CD4-positive, alpha-beta T cell treated with Interferon gamma for 1 hour (primary cell): ENCODE results near the gene ECE1.
"Not testable (repeated sequence)": the region's sequence is repeated elsewhere in the genome, so short reads cannot be mapped to it uniquely, and the experiment has no call there.

Source experiments
- DNase-seq: peaks from one replicate; pipeline ENCODE4 v3.0.0-alpha.2; 2020

The ECE1 gene

DNA sequence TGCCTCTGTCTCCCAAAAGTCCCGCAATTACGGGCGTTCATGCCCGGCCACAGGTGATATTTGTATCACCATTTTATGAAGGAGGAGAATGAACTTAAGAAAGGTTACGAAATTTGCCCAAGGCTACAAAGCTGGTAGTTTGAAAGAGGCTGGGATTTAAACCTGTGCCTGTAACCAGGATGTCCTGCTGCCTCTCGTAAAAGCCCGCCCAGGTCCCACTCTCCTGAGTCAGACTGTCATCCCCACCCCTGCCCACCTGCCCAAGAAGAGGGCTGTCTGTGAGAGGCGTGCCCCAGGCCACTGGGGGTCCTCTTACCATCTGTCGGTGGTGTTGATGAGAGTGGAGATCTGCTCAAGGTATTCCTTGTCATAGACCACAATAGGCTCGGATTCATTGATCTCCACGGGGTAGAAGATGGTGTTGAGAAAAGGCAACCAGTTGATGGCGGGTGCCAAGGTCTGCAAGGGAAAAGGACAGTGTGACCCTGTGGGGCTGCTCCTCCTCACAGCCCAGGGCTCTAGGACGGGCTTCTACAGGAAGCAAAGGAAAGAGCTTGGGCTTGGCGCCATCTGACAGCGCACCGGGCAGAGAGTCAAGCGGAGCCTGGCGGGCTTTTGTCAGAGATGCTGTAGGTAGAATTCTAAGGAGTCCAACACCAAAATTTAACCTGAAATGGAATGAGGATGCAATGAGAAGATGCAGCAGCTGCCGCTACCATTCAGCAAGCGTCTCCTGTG is 43.2 kb downstream of the ECE1 start:
- no peak for DNase-seq

DNA sequence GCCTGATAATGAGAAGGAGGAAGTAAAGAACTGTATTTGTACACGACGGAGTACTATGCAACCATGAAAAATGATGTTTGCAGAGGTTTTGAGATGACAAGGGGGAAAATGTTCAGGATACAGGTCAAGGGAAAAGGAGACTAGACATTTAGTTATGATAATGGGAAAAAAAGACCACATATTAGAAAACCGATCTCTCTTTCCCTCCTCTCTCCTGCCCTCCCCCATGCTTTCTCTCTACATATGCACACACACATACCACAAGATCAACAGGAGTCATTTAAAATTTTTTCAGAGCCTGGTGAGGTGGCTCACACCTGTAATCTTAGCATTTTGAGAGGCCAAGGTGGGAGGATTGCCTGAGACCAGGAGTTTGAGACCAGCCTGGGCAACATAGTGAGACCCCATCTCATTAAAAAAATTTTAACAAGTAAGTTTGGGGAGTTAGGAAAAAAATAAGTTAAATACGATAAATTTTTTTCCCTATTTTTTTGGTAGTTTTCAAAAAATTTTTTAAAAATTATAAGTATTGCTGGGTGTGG is 44.5 kb downstream of the ECE1 start:
- DNase-seq: no peak

DNA sequence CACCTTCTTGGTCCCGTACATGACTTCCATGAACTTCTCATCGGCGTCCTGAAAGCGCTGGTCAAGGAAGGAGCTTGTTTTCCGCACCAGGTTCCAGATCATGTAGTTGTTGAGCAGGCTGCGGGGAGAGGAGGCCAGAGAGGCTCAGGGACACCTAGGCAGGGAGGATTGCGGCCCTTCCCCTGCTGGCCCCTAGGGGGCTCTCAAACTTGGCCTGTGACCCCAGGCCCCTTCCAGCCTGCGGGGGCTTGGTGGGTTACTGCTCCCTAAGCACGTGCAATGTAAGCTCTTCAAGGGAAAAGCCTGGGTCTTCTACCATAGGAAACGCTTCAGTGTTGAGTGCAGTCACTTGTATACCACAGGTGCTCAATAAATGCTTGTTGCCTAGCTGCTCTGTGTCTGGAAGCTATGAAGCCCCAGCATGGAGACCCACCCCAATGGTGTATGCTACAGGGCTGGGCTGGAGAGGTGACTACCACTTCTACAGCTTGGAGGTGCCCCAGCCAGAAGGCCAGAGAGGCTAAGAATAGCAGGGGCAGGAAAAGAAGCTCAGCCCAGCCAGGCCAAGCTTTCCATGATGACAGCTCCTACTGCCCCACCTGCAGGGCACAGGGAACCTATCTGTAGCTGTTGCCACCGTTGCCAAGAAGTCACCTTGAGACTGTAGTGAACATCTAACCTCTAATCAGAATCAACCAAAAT is 45.1 kb downstream of the ECE1 start:
- no peak for DNase-seq

DNA sequence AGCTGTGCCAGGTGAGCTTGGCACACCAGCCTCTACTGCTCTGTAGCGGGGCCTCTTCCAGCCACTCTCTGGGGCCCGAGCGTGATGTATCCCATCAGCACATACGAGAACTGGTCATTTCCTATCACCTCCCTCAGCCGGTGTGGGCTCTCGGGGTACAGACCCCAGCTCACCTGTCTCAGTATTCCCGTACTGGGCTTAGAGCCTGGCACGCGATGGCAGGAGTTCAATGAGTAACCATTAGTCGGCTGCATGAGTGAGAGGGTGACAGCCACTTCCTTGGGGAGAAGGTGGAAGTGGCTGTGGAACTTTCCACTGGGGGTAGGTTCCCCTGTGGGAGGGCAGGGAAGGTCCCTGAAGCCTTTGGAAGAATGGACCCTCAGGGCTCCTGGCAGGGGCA is 46.1 kb downstream of the ECE1 start:
- no peak for DNase-seq

DNA sequence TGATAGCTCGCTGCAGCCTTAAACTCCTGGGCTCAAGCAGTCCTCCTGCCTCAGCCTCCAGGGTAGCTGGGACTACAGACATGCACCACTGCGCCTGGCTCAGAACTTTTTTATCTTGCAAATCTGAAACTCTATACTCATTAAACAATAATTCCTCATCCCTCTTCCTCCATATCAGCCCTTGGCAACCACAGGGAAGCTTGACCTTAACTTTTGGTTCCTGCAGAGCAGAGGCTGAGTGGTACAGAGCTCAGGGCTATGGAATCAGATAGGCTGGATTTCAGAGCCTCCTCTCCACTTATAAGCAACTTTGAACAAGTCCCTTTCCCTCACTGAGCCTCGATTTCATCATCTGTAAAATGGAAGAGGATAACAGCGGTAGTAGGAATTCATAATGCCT is 47.4 kb downstream of the ECE1 start:
- DNase-seq: no peak

DNA sequence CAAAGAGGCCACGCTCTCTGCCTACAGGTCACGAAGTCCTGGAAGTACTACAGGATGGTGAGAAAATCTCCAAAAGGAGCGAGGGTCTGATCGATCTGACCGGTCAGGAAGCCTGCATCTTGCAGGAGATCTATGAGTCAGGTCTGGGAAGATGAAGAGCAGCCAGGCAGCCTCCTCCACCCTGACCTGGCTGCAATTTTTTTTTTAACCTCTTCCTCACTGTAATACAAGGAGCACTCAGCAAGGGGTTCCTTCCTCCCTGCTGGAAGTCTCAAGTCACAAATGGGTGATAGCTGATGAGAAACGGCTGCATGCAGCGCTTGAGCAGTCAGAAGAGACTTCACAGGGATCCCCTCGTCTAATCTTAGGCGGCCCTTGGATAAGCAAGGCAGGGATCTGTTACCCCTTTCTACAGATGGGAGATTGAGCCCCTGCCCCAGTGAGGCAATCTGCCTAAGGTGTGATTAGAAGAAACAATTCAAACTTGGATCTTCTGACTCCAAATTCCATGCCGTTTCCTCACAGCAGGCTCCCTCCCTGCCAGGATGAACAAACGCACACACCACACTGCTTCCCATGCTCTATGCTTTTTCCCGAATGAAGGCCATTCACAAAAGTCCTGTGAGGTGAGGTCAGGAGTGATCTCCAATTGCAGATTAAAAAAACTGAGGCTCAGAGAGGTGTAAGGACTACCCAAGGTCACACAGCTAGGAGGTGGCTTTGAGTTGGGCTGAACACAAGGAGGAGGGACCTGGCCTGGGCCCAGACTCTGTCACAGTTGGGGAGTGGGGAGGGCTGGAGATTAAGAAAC is 48.3 kb downstream of the ECE1 start:
- DNase-seq: no peak

DNA sequence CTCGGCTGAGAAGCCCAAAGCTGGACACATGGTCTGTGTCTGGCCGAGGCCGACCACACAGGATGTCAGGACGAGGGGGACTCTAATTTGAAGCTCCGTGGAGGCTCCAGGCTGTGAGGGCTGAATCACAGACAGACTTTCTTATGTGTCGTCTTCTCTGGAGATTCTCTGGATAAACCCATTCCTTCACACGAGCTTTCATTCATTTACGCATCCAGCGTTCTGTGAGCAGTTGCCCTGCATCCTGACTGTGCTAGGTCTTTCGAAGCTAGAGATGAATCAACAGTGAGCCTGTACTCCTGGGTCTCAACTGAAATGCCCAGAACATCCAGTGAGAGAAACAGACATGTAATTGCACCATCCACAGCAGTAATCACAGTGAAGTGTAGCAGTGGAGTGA is 49.6 kb downstream of the ECE1 start:
- DNase-seq: no peak

DNA sequence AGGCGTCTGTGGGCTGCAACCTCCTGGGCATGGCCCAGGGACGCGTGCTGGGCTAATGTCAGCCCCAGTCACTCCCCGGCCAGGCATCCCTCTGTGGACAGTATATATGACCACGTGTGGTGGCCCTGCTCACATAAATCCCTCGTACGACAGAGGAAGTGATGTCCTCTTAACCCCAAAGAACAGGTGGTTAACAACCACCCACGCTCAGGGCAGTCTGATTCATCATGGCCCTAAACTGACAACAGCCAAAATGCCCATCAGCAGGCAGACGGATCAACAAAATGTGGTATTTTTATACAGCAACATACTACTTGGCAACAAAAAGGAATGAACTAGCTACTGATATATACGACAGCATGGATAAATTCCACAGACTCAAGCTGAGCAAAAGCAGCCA is 51.0 kb downstream of the ECE1 start:
- DNase-seq: no peak

DNA sequence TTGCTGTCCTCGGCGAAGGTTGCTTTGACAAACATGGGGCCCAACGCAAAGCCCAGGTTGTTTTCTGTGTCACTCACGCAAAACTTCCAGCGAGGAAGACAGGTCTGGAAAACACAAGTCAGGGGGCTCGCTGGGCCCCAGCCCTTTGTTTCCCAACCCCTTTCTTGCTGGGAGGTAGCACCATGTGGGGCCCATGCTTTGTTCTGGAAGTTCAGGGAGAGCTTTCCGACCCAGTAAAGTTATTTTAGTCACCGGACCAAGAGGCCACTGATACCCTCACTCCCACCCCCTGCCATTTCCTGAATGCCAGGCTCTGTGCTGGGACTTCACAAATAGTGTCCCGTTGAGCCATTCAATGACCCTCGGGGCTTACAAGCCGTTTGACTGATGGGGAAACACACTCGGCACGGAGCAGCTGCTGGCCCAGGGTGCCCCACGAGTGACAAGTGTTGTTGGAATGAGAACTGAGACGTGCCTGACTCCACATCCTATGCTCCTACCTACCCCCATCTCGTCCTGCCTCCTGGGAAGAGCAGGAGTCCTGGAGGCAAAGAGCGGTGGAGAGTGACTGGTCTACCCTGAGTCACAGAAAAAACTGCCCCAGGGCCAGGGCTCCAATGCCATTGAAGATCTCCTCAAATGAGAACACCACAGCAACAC is 52.0 kb downstream of the ECE1 start:
- no peak for DNase-seq

DNA sequence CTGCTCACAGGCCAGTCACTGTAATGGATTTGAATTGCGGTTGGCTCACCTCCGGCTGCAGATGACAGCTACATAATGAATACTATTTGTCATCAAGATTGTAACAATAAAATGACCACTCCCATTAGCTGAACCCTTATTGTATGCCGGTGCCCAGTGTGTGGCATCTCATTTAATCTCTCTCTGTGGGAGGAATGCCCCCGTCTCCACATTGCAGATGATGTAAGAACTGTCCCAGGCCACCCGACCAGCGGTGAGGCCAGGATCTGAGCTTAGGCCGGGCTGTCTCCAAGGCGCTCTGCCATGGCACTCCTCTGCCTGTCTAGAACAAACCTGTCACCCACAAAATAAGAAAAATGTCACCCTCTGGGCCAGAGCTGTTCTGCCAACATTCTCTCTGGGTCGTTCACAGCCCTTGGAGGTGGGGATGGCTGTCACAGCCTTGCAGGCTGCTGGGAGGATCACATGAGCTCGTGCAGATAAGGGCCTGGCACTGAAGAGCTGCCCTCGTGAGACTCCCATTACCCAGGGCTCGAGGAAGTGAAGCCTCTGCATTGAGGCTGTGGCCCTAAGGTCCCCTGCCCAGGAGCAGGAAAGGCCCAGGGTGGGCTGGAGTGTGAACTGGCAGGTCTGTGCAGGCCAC is 52.7 kb downstream of the ECE1 start:
- DNase-seq: no peak

DNA sequence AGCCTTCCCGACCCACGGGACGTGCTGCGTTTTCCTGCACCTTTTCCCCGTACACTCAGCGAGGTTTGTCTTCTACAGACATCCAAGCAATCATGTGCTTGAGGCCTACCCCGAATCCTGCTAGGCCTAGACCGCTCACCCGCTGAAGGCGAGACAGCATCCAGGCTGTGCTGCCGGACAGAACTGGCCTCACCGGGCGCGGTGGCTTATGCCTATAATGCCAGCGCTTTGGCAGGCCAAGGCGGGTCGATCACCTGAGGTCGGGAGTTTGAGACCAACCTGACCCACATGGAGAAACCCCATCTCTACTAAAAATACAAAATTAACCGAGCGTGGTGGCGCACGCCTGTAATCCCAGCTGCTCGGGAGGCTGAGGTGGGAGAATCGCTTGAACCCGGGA is 54.1 kb downstream of the ECE1 start:
- no peak for DNase-seq

DNA sequence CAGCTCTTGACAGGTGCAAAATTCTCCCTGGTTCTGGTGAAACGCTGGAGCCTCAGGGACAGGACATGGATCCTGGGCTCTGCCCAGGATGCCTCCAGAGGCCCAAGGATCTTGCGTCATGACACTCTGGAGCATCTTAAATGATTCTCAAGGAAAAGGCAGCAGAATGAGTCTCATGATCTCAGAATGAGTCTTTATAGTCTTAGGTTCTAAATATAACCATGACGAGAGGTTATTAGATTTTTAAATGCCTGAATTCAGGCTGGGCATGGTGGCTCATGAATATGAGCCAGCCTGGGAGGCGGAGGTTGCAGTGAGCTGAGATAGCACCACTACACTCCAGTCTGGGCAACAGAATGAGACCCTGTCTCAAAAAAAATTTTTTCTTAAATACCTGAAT is 55.5 kb downstream of the ECE1 start:
- DNase-seq: no peak

DNA sequence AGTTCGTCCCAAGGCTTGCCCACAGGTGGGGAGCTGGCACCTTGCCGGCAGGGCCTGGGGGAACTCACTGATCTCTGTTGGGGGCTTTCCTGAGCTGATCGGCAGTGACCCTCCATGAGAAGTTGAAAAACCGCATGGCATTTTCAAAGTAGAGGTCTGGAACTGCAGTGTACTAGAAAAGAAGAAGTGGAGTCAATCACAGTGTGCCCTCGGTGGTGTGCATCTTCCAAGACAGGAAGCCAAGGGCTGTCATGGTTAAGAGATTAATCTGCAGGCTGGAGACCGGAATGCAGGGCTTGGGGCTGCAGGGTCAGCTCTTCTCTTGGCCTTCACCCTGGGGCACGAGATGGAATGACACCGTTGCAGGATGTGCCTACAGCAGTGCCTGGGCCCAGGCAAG is 56.8 kb downstream of the ECE1 start:
- DNase-seq: no peak

DNA sequence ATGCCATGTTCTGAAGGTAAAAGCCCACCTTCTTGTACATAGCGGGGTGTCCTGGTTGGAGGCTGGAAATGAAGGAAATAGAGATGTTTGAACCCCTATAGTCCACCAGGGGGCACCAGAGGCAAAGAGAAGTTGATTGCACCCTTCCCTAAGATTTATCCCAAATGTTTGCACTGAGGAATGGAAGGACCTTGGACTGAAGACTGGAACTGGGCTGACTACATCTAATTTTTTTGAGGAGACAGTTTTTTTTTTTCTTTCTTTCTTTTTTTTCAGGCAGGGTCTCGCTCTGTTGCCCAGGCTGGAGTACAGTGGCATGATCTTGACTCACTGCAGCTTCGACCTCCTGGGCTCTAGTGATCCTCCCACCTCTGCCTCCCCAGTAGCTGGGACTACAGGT is 58.2 kb downstream of the ECE1 start:
- no peak for DNase-seq

DNA sequence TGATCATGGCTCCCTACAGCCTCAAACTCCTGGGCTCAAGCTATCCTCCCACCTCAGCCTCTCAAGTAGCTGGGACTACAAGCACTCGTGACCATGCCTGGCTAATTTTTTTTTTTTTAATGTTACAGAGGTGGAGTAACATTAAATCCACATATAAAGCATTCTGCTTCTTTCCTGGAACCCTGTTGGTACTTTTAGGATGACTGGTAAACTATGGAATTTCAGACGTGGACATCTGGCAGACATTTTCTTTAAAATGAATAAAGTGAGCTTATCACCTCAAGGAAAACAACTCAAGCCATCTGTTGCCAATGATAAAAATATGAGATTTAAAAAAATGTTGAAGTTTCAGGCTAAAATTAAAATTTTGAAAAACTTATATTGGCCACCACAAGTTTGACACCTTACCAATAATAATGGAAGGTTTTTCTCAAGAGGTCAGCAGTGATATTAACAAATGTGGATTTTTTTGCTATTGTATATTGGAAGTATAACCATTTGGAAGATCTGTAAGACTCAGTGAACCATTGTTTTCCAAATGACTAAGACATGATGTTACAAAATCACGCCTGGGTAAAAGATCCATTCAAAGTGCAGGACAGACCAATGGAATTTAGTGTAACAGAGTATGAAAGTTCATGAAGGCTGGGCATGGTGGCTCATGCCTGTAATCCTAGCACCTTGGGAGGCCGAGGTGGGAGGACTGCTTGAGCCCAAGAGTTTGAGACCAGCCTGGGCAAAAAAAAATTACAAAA is 60.8 kb downstream of the ECE1 start:
- no peak for DNase-seq

DNA sequence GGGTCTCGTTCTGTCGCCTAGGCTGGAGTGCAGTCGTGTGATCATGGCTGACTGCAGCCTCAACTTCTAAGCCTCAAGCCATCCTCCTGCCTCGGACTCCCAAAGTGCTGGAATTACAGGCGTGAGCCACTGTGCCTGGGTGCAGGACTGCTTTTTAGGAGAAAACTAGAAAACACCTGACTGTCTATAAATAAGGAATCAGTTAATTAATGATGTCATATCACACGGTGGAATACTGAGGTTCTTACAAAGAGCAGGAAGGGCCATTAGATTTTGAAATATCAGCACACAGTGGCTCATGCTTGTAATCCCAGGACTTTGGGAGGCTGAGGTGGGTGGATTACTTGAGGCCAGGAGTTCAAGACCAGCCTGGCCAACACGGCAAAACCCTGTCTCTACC is 62.0 kb downstream of the ECE1 start:
- DNase-seq: not testable (repeated sequence)

DNA sequence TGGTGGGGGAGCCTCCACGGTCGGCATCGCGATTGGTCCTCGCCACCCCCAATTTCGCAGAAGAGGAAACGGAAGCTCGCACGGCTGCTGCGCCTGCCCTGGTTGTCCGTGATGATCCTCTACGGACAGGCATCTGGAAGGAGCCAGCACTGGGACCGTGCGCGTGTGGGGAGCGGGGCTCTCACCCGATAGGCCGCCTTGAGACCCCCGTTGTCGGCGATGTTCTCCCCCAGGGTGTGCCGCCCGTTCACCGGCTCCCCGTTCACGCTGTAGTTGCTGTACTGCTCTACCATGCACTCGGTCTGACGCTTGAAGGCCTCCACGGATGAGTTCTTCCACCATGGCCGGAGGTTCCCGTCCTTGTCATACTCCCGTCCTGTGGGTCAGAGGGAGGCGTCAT is 65.2 kb downstream of the ECE1 start:
- DNase-seq: no peak

DNA sequence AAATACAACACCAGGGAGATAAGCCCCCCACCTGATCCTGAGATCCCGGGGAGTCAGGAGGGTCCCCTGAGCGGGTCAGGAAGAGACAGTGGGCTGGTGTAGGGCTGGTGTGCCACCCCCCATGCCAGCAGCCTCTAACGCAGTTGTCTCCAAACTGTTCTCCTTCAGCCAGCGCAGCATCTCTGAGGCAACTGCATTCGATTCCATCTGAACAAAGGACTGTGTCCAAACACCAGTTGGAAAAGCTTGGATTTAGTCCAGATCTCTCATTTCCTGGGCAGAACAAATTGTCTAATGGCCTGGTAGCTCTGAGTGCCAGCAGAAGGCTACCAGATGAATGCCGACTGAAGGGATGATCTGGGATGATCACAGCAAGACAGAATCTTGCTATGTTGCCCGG is 69.4 kb downstream of the ECE1 start:
- no peak for DNase-seq

DNA sequence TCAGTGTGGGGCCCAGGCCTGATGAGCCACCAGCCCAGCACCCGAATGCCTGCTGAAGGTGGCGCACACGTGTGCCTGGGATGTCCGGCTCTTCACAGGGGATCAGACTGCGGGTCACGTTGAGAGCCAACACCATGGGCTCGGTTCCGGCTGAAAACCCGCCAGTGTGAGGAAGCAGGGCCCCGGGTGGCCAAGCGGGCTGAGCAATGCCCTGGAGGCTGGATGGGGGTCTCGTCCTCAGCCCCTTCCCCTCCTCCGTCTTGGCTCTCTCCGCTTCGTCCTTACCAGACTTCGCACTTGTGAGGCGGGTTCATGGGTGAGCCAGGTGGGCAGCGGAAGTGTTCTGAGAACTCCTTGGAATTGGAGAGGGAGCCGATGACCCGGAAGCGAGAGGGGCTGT is 70.6 kb downstream of the ECE1 start:
- DNase-seq: no peak

DNA sequence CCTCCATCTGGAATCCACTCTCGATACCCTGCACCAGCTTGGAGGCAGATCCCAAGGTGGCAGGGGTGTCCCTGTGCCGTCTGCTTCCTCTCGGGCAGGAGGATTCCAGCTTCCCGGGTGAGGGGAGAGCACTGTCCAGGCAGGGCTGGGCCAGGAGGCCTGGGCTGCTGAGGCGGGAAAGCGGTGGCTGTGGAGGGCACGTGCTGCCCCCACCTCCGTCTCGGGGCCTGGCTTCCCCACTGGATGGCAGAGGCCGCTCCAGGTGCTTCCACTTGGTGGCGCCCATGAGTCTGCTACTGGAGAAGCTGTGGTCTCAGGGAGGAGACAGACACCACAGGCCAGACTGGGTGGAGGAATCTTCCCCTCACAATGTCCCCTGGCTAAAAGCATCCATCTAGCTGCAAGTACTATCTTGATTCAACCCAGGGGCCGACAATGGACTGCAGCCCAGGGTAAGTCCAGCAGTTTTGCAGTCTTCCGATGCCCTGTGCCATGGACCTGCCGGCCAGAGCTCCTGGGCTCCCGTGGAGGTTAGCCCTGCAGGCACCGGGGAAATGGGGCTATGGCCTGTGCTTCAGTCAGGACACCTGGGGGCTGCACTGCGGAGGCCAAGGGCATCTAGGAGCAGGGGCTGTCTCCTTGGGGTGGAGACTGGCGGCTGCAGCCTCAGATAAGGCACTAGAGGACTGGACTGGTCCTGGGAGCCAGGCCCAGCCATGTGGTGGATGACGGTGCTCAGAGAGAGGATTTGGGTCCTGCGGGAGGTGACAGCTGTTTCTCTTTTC is 72.3 kb downstream of the ECE1 start:
- no peak for DNase-seq
